ENCODE results near the gene PLSCR2.

DNA sequence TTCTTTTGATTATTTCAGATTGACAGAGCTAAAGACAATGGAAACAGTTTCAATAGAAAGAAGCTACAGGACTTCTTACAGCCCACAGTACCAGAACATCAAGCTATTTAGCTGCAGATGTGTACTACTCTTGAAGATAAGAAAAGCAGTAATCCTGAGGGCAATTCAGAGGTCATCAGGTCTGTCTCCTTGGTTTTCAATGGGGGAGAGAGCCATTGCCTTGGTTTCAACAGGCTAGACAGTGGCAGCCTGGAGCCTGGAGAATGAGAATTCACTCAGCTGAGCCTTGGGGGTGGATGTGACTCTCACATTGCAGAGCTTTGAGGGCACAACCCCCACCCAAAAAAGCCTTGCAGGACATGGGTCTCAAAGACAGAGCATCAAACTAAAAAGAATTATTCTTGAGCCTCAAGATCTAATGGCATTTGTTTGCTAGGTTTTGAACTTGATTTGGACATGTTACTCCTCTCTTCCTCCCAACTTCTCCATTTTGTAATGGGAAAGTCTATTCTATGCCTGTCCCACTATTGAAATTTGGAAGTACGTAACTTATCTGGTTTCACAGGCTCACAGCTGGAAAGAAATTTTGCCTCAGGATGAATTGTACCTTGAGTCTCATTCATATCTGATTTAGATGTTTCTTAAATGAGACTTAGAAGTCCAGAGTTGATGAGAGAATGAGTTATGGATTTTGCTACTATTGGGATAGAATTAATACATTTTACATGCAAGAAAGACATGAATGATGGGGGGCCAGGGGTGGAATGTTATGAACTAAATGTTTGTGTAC is 38.2 kb upstream of the PLSCR2 start:
- TF ChIP-seq POLR2A (IDR thresholded peaks at IDR 0.05): no peak
- TF ChIP-seq, protein P1, sequence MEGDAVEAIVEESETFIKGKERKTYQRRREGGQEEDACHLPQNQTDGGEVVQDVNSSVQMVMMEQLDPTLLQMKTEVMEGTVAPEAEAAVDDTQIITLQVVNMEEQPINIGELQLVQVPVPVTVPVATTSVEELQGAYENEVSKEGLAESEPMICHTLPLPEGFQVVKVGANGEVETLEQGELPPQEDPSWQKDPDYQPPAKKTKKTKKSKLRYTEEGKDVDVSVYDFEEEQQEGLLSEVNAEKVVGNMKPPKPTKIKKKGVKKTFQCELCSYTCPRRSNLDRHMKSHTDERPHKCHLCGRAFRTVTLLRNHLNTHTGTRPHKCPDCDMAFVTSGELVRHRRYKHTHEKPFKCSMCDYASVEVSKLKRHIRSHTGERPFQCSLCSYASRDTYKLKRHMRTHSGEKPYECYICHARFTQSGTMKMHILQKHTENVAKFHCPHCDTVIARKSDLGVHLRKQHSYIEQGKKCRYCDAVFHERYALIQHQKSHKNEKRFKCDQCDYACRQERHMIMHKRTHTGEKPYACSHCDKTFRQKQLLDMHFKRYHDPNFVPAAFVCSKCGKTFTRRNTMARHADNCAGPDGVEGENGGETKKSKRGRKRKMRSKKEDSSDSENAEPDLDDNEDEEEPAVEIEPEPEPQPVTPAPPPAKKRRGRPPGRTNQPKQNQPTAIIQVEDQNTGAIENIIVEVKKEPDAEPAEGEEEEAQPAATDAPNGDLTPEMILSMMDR (IDR thresholded peaks at IDR 0.05): no peak
